HG03103 (cell line): Measurements from ENCODE around the gene GPR39.
"Not testable (repeated sequence)": the region's sequence is repeated elsewhere in the genome, so short reads cannot be mapped to it uniquely, and the experiment has no call there.

ENCODE experiments used
- ATAC-seq: cut with Tn5 transposase; IDR thresholded peaks from one replicate; pipeline ENCODE4 v1.9.1; 2021; ENCODE audit warnings: low read depth; ENCODE audit not compliant: unreplicated experiment

The GPR39 gene

GRCh38 chr2:132416723-132417395 is at the start of gene GPR39:
GPR39 (plus strand) TSS chr2:132416805.
- no peak for ATAC-seq

GRCh38 chr2:132368191-132368590 is 48.4 kb upstream of the GPR39 start:
- no peak for ATAC-seq

- ATAC-seq = no peak
Observed at GRCh38 chr2:132372276-132372675, 44.3 kb upstream of the GPR39 start.

- no peak for ATAC-seq
Observed at GRCh38 chr2:132373391-132374135, 43.0 kb upstream of the GPR39 start.

GRCh38 chr2:132374151-132374550 is 42.5 kb upstream of the GPR39 start:
- no peak for ATAC-seq

GRCh38 chr2:132374551-132374950 is 42.1 kb upstream of the GPR39 start:
- no peak for ATAC-seq

GRCh38 chr2:132374961-132375360 is 41.6 kb upstream of the GPR39 start:
- no peak for ATAC-seq

- no peak for ATAC-seq
Observed at GRCh38 chr2:132381376-132381775, 35.2 kb upstream of the GPR39 start.

- ATAC-seq = no peak
Observed at GRCh38 chr2:132383956-132384355, 32.6 kb upstream of the GPR39 start.

- ATAC-seq = no peak
Observed at GRCh38 chr2:132384491-132385151, 32.0 kb upstream of the GPR39 start.

GRCh38 chr2:132387126-132387525 is 29.5 kb upstream of the GPR39 start:
- no peak for ATAC-seq

- no peak for ATAC-seq
Observed at GRCh38 chr2:132390076-132390475, 26.5 kb upstream of the GPR39 start.

- no peak for ATAC-seq
Observed at GRCh38 chr2:132391378-132391777, 25.2 kb upstream of the GPR39 start.

GRCh38 chr2:132392221-132392620 is 24.4 kb upstream of the GPR39 start:
- no peak for ATAC-seq

GRCh38 chr2:132392879-132393278 is 23.7 kb upstream of the GPR39 start:
- no peak for ATAC-seq

GRCh38 chr2:132397042-132397441 is 19.6 kb upstream of the GPR39 start:
- not testable (repeated sequence) for ATAC-seq

GRCh38 chr2:132400169-132400900 is 16.3 kb upstream of the GPR39 start:
- no peak for ATAC-seq

GRCh38 chr2:132400901-132401240 is 15.7 kb upstream of the GPR39 start:
- no peak for ATAC-seq

- ATAC-seq = no peak
Observed at GRCh38 chr2:132401326-132401725, 15.3 kb upstream of the GPR39 start.

- ATAC-seq = no peak
Observed at GRCh38 chr2:132403146-132403545, 13.5 kb upstream of the GPR39 start.

GRCh38 chr2:132404056-132404455 is 12.5 kb upstream of the GPR39 start:
- no peak for ATAC-seq
